Lower leg skin (tissue), 4 donors: ENCODE results near the gene SLC10A3. TPM values are rescaled to one million over a fixed set of nuclear protein-coding genes. Genes with fewer than 3 reads are reported as not detected.

Source experiments
- DNase-seq, 2 donors: peaks; one replicate each; pipeline ENCODE4 v3.0.0-alpha.2; 2019; ENCODE audit warnings: low spot score in 2 of 2
- H3K4me3 ChIP-seq: fragments of 200-600 bp; sonication (generic); 2 replicates; pipeline ENCODE4 v1.5.1; 2017; ENCODE audit warnings: mild to moderate bottlenecking, low read depth; ENCODE audit not compliant: poor library complexity, severe bottlenecking
- POLR2A ChIP-seq, 2 donors: fragments of 450-650 bp; IDR thresholded peaks; one replicate each; pipeline ENCODE4 v1.6.1; 2016 to 2017; ENCODE audit warnings: antibody characterized with exemption in 2 of 2, mild to moderate bottlenecking in 1 of 2, moderate library complexity in 1 of 2
- WGBS, 2 donors: methylation state at CpG; one replicate each; pipeline ENCODE4 v1.1.5; 2018; 5-methylcytosine and 5-hydroxymethylcytosine counted together
- intact Hi-C: fragments of 100-400 bp; cut with DNase I; formaldehyde crosslinking; loops from one replicate; pipeline ENCODE4 v1.15.0; 2023; ENCODE audit warnings: low total_unique reads
- total RNA-seq, 4 donors: library from RNA; depleted of rRNA; stranded (reverse); fragments of >200 nt; gene quantifications; one replicate each; pipeline ENCODE4 v1.1.0, GENCODE V29; 2016
- TF ChIP-seq, protein P1 (sequence below), 3 donors: fragments of 450-650 bp; IDR thresholded peaks; one replicate each; pipeline ENCODE4 v1.5.1; 2016; ENCODE audit warnings: antibody characterized with exemption in 3 of 3, mild to moderate bottlenecking in 3 of 3, moderate library complexity in 2 of 3

SLC10A3 gene
- total RNA-seq, 4 donors from 2014 or later: 53.4 to 67.3 (median 57.4) TPM

DNA sequence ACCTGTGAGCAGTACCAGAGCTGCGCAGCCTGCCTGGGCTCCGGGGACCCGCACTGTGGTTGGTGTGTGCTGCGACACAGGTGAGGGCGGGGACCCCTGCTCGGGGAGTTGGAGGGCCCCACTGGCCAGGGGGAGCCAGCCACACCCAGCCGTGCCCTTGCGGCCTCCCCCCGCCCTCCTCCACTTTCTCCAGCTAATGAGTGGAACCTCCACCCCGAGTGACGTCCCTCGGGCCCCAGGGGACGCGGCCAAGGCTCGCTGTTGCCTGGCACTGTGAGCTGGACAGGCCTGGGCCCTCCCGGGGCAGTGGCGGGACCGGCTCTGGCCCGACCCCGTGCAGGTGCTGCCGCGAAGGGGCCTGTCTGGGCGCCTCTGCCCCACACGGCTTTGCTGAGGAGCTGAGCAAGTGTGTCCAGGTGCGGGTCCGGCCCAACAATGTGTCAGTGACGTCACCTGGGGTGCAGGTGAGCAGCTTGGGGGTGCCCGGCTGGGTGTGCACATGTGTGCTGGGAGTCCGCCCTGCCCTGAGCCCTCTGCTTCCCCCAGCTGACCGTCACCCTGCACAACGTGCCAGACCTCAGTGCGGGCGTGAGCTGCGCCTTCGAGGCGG, 26.7 kb downstream of the SLC10A3 start:
- TF ChIP-seq, protein P1, sequence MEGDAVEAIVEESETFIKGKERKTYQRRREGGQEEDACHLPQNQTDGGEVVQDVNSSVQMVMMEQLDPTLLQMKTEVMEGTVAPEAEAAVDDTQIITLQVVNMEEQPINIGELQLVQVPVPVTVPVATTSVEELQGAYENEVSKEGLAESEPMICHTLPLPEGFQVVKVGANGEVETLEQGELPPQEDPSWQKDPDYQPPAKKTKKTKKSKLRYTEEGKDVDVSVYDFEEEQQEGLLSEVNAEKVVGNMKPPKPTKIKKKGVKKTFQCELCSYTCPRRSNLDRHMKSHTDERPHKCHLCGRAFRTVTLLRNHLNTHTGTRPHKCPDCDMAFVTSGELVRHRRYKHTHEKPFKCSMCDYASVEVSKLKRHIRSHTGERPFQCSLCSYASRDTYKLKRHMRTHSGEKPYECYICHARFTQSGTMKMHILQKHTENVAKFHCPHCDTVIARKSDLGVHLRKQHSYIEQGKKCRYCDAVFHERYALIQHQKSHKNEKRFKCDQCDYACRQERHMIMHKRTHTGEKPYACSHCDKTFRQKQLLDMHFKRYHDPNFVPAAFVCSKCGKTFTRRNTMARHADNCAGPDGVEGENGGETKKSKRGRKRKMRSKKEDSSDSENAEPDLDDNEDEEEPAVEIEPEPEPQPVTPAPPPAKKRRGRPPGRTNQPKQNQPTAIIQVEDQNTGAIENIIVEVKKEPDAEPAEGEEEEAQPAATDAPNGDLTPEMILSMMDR (IDR thresholded peaks at IDR 0.05): no peak
- TF ChIP-seq POLR2A (IDR thresholded peaks at IDR 0.05): no peak
- H3K4me3 ChIP-seq: no peak overlapping the region
- intact Hi-C loops: no loop called here
- DNase-seq: no peak
- WGBS, 2 donors: 90% methylated on average over 34 of the region's 36 CpGs; no CpG with 5 or more reads in 1 of the 2 donors

DNA sequence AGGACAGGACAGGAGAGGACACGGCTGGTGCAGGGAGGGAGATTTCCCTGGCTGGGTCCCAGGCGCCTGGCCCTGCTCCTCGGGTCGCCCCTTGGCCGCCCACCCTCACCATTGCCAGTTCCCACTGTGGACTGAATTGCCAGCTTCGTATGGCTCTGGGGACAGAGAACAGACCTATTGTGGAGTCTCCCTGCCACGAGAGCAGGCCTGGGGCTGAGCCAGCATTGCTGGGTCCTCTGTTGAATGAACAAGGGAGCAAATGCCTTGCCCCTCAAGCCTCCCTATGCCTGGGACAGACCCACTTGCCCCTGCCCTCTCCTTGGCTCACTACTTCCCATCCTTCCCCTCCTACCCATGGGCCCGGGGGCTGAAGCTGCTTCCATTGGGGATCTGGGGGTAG, 28.0 kb downstream of the SLC10A3 start:
- no peak for DNase-seq
- H3K4me3 ChIP-seq: no peak overlapping the region
- 58% methylated on average over 3 of the region's 8 CpGs; no CpG with 5 or more reads in 1 of the 2 donors for WGBS, 2 donors
- no peak for TF ChIP-seq POLR2A (IDR thresholded peaks at IDR 0.05)
- TF ChIP-seq, protein P1 (IDR thresholded peaks at IDR 0.05): no peak
- intact Hi-C loops: no loop called here

DNA sequence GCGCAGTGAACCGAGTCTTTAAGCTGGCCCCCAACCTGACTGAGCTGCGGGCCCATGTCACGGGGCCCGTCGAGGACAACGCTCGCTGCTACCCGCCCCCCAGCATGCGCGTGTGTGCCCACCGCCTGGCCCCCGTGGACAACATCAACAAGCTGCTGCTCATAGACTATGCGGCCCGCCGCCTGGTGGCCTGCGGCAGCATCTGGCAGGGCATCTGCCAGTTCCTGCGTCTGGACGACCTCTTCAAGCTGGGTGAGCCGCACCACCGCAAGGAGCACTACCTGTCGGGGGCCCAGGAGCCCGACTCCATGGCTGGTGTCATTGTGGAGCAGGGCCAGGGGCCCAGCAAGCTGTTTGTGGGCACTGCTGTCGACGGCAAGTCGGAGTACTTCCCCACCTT, 30.1 kb downstream of the SLC10A3 start:
- no peak for DNase-seq
- no peak overlapping the region for H3K4me3 ChIP-seq
- TF ChIP-seq, protein P1 (IDR thresholded peaks at IDR 0.05): no peak
- no peak for TF ChIP-seq POLR2A (IDR thresholded peaks at IDR 0.05)
- WGBS, 2 donors: 46 to 84% methylated on average over 8 to 26 of the region's 26 CpGs
- intact Hi-C loops: no loop called here

DNA sequence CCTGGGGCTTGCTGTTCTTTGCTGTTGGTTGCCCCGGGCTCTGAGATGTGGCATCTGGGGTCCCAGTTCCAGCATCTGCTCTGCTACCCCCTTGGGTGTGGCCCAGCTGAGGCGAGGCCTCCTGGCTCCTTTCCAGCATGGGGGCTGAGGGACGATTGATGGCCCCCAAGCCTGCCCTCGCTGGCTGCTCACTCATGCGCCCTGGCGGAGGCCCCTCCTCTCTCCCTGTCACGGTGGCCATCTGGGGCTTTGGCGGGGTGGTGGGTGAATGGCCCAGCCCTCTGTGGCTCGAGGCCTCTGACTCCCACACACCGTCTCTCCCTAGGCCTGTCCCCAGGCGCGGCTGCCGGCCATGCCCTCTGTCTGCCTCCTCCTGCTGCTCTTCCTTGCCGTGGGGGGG, 30.6 kb downstream of the SLC10A3 start:
- TF ChIP-seq POLR2A (IDR thresholded peaks at IDR 0.05): no peak
- TF ChIP-seq, protein P1 (IDR thresholded peaks at IDR 0.05): no peak
- WGBS, 2 donors: 66% methylated on average over 14 of the region's 14 CpGs; no CpG with 5 or more reads in 1 of the 2 donors
- no peak for DNase-seq
- intact Hi-C loops: no loop called here
- H3K4me3 ChIP-seq: no peak overlapping the region

DNA sequence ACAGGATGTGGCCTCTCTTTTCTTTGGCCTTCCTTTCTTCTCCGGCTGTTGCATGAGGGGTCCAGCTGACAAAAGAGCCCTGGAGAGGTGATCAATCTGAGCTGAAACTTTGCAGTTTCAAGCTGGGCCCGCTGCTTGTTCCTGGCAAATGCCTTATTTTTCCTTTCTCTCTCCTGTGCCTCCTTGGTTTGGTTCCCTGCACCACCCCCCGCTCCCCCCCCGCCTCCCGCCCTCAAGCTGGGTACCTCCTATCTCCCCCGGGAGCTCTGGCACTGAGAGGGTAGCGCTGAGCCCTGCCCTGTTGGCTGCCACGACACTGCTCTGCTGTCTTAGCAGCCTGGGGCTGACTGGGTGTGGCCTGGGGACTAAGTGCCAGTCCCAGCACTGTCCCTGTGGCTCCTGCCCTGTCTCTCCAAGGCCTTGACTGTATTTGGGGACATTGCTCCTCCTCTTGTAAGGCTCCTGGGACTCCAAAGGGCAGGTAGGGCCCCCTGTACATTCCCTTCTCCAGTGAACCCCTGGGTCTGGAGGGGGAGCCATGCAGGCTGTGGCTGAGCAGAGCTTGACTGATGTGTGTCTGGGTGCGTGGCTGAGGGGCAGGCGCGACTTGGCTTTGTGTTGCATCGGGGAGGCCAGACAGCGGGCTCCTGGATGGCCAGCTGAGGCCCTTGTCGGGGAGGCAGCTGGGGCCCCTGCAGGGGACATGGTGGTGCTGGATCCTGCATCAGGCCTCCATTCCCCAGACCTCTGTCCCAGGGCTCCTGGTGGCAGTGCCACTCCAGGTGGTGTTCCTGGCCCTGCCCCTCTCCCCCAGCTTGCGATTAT, 31.3 kb downstream of the SLC10A3 start:
- WGBS, 2 donors: 3 to 53% methylated on average over 4 to 14 of the region's 15 CpGs
- intact Hi-C loops: no loop called here
- no peak for TF ChIP-seq POLR2A (IDR thresholded peaks at IDR 0.05)
- TF ChIP-seq, protein P1 (IDR thresholded peaks at IDR 0.05): no peak
- peak overlapping the region; percentile 30 for H3K4me3 ChIP-seq
- no peak for DNase-seq
